Body of pancreas (tissue), 4 donors: ENCODE results near the gene TMEM94. TPM values are rescaled to one million over a fixed set of nuclear protein-coding genes. Genes with fewer than 3 reads are reported as not detected.

Source experiments
- ATAC-seq: fragments of 150-250 bp; one replicate; pipeline ENCODE4 v1.9.1; 2016
- DNase-seq, 4 donors: peaks; one replicate each; pipeline ENCODE4 v3.0.0-alpha.2; 2019
- H3K27ac ChIP-seq, 4 donors: fragments of 200-600 bp; sonication (generic); 1 replicate in 3 of 4; 2 replicates in 1 of 4; pipeline versions ENCODE4 v1.5.1 to v1.6.1; 2016 to 2019; ENCODE audit warnings: mild to moderate bottlenecking in 1 of 4, mixed read lengths in 1 of 4, moderate library complexity in 1 of 4
- H3K27me3 ChIP-seq, 2 donors: fragments of 200-600 bp; sonication (generic); one replicate each; pipeline ENCODE4 v1.6.0; 2016; ENCODE audit warnings: mild to moderate bottlenecking in 1 of 2
- H3K36me3 ChIP-seq, 2 donors: fragments of 200-600 bp; sonication (generic); replicated peaks in 1 of 2; 2 replicates each; pipeline ENCODE4 v1.5.1; 2016; ENCODE audit warnings: low read depth in 2 of 2; ENCODE audit not compliant: insufficient read depth in 1 of 2
- H3K4me1 ChIP-seq: fragments of 200-600 bp; sonication (generic); one replicate; pipeline ENCODE4 v1.6.0; 2016
- H3K4me3 ChIP-seq, 2 donors: fragments of 200-600 bp; sonication (generic); 1 replicate in 1 of 2; 2 replicates in 1 of 2; pipeline ENCODE4 v1.5.1; 2016 to 2019
- H3K9me3 ChIP-seq, 3 donors: fragments of 200-600 bp; sonication (generic); 1 replicate in 2 of 3; 2 replicates in 1 of 3; pipeline ENCODE4 v1.5.1; 2016
- POLR2A ChIP-seq, 3 donors: fragments of 450-650 bp; IDR thresholded peaks; one replicate each; pipeline ENCODE4 v1.6.1; 2016; ENCODE audit warnings: antibody characterized with exemption in 3 of 3, mild to moderate bottlenecking in 2 of 3
- WGBS, 2 donors: methylation state at CpG; one replicate each; pipeline ENCODE4 v1.1.5; 2017; 5-methylcytosine and 5-hydroxymethylcytosine counted together
- intact Hi-C: fragments of 100-400 bp; cut with DNase I; formaldehyde crosslinking; loops from one replicate; pipeline ENCODE4 v1.15.1; 2023
- total RNA-seq, 2 donors: library from RNA; depleted of rRNA; stranded (reverse); fragments of >200 nt; gene quantifications; one replicate each; pipeline ENCODE4 v1.1.0, GENCODE V29; 2016
- TF ChIP-seq, protein P1 (sequence below), 7 experiments: fragments of 450-650 bp in 4 of 7; fragments of 200-600 bp in 3 of 7; sonication (generic) in 3 of 7; IDR thresholded peaks; one replicate each; pipeline ENCODE4 v1.5.1; 2016 to 2019; ENCODE audit warnings: antibody characterized with exemption in 7 of 7

The TMEM94 gene
- total RNA-seq, 2 donors from 2014 or later = 27.2 to 145 TPM

- 75 to 85% methylated on average over 12 of the region's 12 CpGs for WGBS, 2 donors
- Histone ChIP-seq H3K4me3 (no peak overlapping the region), H3K9me3 (no peaks in the 10 kb centered on the region), H3K27ac (peak overlapping the region in 2 of 4 donors; percentile 25 to 59), H3K4me1 (peaks cover 12% of the 10 kb centered on the region), H3K36me3 (peaks cover 0 to 2% of the 10 kb centered on the region in 2 donors), H3K27me3 (no peaks in the 10 kb centered on the region)
- ATAC-seq = no peak
- intact Hi-C loops = loop anchor here (10.0 kb wide), 1 partner anchor 63 kb away; no protein-coding TSS in a partner anchor
- DNase-seq = peak in 2 of 4 donors; percentile 19 to 55
- TF ChIP-seq, protein P1, sequence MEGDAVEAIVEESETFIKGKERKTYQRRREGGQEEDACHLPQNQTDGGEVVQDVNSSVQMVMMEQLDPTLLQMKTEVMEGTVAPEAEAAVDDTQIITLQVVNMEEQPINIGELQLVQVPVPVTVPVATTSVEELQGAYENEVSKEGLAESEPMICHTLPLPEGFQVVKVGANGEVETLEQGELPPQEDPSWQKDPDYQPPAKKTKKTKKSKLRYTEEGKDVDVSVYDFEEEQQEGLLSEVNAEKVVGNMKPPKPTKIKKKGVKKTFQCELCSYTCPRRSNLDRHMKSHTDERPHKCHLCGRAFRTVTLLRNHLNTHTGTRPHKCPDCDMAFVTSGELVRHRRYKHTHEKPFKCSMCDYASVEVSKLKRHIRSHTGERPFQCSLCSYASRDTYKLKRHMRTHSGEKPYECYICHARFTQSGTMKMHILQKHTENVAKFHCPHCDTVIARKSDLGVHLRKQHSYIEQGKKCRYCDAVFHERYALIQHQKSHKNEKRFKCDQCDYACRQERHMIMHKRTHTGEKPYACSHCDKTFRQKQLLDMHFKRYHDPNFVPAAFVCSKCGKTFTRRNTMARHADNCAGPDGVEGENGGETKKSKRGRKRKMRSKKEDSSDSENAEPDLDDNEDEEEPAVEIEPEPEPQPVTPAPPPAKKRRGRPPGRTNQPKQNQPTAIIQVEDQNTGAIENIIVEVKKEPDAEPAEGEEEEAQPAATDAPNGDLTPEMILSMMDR (IDR thresholded peaks at IDR 0.05) = no peak
- no peak for TF ChIP-seq POLR2A (IDR thresholded peaks at IDR 0.05)
These were observed 31.1 kb downstream of the TMEM94 start for GRCh38 chr17:75487351-75488070.

GRCh38 chr17:75488693-75489510, 32.5 kb downstream of the TMEM94 start:
- intact Hi-C loops = loop anchor here (10.0 kb wide), 1 partner anchor 64 kb away; no protein-coding TSS in a partner anchor
- H3K36me3 ChIP-seq = peaks cover 0 to 10% of the 10 kb centered on the region in 2 donors
- DNase-seq (peak in 1 of 4 donors; percentile 4), ATAC-seq (no peak)
- H3K4me1 ChIP-seq = peaks cover 12% of the 10 kb centered on the region
- H3K27ac ChIP-seq = no peak overlapping the region
- H3K27me3 ChIP-seq = no peaks in the 10 kb centered on the region
- no peak for TF ChIP-seq POLR2A (IDR thresholded peaks at IDR 0.05)
- TF ChIP-seq, protein P1 (IDR thresholded peaks at IDR 0.05) = no peak
- 81 to 89% methylated on average over 8 to 22 of the region's 24 CpGs for WGBS, 2 donors
- no peaks in the 10 kb centered on the region for H3K9me3 ChIP-seq
- H3K4me3 ChIP-seq = no peak overlapping the region

DNA sequence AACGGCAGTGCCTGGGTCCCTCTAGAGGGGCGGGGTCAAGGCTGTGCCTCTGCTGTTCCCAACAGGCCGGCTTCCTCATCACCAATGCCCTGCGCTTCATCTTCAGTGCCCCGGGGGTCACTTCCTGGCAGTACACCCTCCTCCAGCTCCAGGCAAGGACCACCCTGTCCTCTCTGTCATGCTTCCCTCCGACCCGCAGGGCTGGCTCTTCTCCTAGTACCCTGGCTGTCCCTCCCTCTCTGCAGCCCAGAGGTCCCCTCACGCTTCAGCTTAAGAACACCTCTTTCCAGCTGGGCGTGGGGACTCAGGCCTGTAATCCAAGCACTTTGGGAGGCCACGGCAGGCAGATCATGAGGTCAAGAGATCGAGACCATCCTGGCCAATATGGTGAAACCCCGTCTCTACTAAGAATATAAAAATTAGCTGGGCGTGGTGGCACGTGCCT, 33.1 kb downstream of the TMEM94 start:
- Histone ChIP-seq H3K27ac (peak overlapping the region in 3 of 4 donors; percentile 6 to 72 (median 46)), H3K36me3 (peaks cover 0 to 11% of the 10 kb centered on the region in 2 donors), H3K9me3 (no peaks in the 10 kb centered on the region), H3K4me1 (peaks cover 12% of the 10 kb centered on the region), H3K27me3 (no peaks in the 10 kb centered on the region), H3K4me3 (no peak overlapping the region)
- TF ChIP-seq, protein P1 (IDR thresholded peaks at IDR 0.05) = no peak
- no peak for TF ChIP-seq POLR2A (IDR thresholded peaks at IDR 0.05)
- 77 to 84% methylated on average over 10 to 14 of the region's 14 CpGs for WGBS, 2 donors
- DNase-seq (no peak), ATAC-seq (no peak)
- intact Hi-C loops = loop anchor here (10.0 kb wide), 1 partner anchor 65 kb away; no protein-coding TSS in a partner anchor

DNA sequence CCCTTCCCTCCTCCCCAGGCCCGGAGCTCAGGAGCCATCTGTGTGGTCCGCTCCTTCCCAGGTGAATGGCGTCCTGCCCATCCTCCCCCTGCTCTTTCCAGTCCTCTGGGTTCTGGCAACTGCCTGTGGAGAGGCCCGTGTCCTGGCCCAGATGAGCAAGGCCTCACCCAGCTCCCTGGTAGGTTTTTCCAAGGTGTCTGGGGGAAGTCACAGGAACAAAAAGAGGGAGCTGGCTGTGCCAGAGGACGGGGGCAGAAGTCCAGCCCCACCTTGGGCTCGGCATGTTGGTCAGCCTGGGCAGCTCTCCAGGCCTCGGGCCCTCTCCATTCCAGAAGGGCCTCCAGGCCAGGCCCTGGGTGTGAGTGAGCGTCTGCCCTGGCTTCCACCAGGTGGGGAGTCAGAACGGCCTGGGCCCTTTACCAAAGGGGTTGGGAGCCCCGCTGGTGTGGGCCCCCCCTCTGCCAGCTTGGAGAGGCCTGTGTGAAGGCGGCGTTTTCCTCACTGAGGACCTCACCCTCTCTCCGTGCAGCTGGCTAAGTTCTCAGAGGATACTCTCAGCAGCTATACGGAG, 33.8 kb downstream of the TMEM94 start:
- peak; percentile 45 for ATAC-seq
- Histone ChIP-seq H3K27ac (peak overlapping the region; percentile 44 to 72 (median 56)), H3K27me3 (no peaks in the 10 kb centered on the region), H3K4me3 (no peak overlapping the region), H3K36me3 (peaks cover 0 to 13% of the 10 kb centered on the region in 2 donors), H3K4me1 (peaks cover 12% of the 10 kb centered on the region), H3K9me3 (no peaks in the 10 kb centered on the region)
- 45 to 100% methylated on average over 1 to 14 of the region's 14 CpGs for WGBS, 2 donors
- TF ChIP-seq, protein P1 (IDR thresholded peaks at IDR 0.05) = peak in 2 of 7 experiments; percentile 3 to 5
- no peak for TF ChIP-seq POLR2A (IDR thresholded peaks at IDR 0.05)
- intact Hi-C loops = no loop called here
- DNase-seq = peak in 3 of 4 donors; percentile 59 to 84 (median 75)
